Muscle layer of duodenum (tissue), 2 donors: ENCODE results near the gene BHLHA15.
"Not testable (repeated sequence)": the region's sequence is repeated elsewhere in the genome, so short reads cannot be mapped to it uniquely, and the experiment has no call there.

Experiments used
- H3K27ac ChIP-seq: one replicate; pipeline ENCODE4 v1.7.0; 2013; ENCODE audit warnings: mild to moderate bottlenecking, low read length
- H3K27me3 ChIP-seq: one replicate; pipeline ENCODE4 v1.7.0; 2013; ENCODE audit warnings: low read depth, mild to moderate bottlenecking, control low read depth, low read length
- H3K36me3 ChIP-seq, 2 donors: one replicate each; pipeline ENCODE4 v1.7.0; 2013; ENCODE audit warnings: low read length in 2 of 2, control low read depth in 1 of 2, mild to moderate bottlenecking in 1 of 2; ENCODE audit not compliant: insufficient read depth in 2 of 2, control insufficient read depth in 1 of 2
- H3K4me1 ChIP-seq, 2 donors: one replicate each; pipeline ENCODE4 v1.7.0; 2013; ENCODE audit warnings: low read length in 2 of 2, mild to moderate bottlenecking in 2 of 2, control low read depth in 1 of 2, moderate library complexity in 1 of 2; ENCODE audit not compliant: insufficient read depth in 2 of 2, control insufficient read depth in 1 of 2
- H3K4me3 ChIP-seq, 2 donors: one replicate each; pipeline ENCODE4 v1.7.0; 2013; ENCODE audit warnings: low read length in 2 of 2, low read depth in 1 of 2, mild to moderate bottlenecking in 1 of 2
- H3K9me3 ChIP-seq, 2 donors: one replicate each; pipeline ENCODE4 v1.7.0; 2013; ENCODE audit warnings: low read length in 2 of 2, control low read depth in 1 of 2, mild to moderate bottlenecking in 1 of 2; ENCODE audit not compliant: control insufficient read depth in 1 of 2
- donor health status: healthy.

Gene BHLHA15

DNA sequence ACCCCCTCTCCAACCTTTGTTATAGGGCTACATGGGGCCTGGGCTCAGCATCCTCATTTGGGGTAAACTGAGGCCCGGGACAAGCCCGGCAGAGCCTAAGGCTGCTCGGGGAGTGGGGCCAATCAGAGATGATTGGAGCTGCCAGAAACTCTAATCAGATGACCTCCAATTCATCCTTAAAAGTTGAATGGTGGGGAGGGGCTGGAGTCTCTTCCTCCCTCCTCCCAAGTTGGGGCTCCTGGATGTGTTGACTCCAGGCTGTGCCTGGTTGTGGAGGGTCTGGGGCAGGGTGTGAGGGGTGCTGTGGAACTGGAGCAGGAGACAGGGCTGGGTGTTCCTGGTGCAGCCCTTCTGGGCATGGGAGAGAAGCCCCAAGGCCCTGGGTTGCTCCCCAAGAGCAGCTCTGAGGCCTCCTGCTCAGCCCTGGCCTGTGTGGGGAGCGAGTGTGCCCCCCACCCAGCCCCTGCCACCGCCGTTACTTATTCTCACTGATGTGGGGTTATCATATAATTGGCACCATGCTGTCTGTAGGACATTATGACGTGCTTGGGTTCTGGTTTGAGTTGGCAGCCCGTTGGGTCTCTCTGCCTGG is 2.2 kb downstream of the BHLHA15 start:
- H3K36me3 ChIP-seq: peaks cover 0 to 14% of the 10 kb centered on the region in 2 donors

GRCh38 chr7:98213888-98214810 is 2.9 kb downstream of the BHLHA15 start:
- Histone ChIP-seq H3K9me3 (no peaks in the 10 kb centered on the region), H3K4me1 (no peaks in the 10 kb centered on the region), H3K27ac (no peak overlapping the region), H3K4me3 (no peak overlapping the region), H3K27me3 (no peaks in the 10 kb centered on the region), H3K36me3 (peaks cover 0 to 14% of the 10 kb centered on the region in 2 donors)

More for the DNA sequence above, 2.2 kb downstream of the BHLHA15 start:
- Histone ChIP-seq H3K27me3 (no peaks in the 10 kb centered on the region), H3K27ac (no peak overlapping the region), H3K4me3 (no peak overlapping the region), H3K4me1 (no peaks in the 10 kb centered on the region), H3K9me3 (no peaks in the 10 kb centered on the region)

DNA sequence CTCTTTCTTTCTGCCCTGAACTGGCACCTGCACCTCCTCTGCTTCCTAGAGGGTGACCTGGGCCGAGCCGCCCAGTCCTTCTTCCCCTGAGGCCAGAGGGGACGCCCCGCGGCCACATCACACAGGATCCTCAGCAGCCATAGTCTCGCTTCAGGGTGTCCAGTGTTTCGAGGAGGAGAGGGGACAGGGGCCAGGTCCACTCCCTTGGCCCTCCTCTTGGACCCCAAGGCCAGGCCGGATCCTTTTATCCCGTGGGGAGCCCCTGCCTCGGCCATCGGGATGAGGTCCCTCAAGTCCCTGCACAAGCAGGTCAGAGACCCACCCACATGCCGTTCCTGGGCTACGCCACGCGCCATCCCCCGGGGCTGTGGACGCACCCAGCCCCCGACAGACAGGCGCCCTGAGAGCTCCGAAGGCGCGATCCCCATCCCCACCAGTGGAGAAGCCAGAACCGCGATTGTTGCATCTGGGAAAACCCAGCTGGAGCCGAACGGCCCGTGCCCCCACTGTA is 3.6 kb downstream of the BHLHA15 start:
- Histone ChIP-seq H3K27me3 (no peaks in the 10 kb centered on the region), H3K27ac (no peak overlapping the region), H3K4me1 (no peaks in the 10 kb centered on the region), H3K36me3 (peaks cover 0 to 14% of the 10 kb centered on the region in 2 donors), H3K9me3 (no peaks in the 10 kb centered on the region), H3K4me3 (no peak overlapping the region)

DNA sequence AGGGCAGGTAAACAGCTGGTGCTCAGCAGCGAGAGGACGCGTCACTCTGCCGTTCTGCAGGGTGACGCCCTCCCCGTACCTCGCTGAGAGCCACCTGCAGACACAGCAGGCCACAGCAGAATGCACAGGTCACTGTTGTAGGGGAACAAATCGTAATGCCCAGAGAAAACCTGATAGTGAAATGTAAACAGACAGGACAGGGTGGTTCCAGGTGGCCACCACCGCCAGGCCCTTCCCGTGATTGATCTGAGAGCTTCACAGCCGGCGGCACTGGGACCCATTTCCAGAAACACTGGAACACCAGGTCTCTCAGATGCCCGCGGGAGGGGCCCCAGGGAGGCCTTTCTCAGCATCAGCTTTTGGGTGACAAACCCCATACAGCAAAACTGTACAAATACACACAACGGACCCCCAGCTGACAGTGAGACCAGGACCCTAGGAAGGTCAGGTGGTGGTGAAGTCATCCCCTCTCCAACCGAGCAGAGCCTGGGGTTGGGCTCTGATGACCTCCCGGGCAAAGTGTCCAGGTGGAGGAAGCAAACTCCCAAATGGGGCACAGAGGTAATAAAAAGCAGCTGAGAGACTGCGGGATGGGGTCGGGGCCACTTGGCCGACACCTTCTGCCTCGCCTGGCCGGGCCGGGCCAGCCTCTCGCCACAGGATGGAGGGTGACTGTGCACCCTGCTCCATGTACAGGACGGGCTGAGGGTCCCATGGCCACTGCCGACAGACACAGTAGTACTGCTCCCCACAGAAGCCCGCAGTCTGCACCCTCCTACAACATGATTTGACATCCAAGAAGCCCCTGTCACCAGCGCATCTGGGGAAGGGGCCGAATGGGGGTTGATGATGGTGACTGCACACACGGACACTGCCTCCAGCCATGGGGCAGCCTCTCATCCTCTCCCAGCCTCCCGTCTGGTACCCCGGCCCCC is 4.6 kb downstream of the BHLHA15 start:
- Histone ChIP-seq H3K4me1 (no peaks in the 10 kb centered on the region), H3K9me3 (no peaks in the 10 kb centered on the region), H3K36me3 (peaks cover 0 to 14% of the 10 kb centered on the region in 2 donors), H3K27ac (no peak overlapping the region), H3K27me3 (no peaks in the 10 kb centered on the region), H3K4me3 (no peak overlapping the region)

DNA sequence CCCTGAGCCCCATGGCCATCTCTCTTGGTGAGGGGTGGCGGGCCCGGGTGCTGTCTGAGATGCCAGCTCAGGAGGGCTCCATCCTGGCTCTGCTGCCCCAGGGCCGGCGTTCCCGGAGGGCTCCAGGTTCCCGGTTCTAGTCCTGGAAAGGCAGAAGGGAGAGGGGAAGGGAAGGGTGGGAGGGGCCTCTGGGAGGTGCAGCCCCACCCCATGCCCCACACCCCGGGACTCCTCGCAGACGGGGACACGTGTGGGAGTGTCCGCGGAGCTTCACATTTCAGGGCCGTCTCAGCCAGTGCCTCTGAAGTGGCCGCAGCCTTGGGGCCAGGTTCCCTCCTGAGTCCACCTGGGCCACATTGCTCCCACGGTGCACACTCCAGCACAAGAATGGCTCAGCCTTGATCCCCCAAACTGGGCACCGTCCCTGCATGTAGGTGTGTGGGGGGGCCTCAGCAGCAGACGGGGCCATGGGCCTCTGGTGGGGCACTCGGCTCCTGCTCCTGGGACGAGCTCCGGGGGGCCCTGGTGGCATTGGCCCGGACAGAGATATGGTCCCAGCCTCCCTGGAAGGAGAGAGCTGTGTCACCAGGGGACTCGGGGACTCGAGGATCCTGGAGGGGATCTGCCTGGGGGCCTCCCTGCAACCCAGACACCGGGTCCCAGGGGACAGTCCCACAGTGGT is 5.8 kb downstream of the BHLHA15 start:
- H3K9me3 ChIP-seq: no peaks in the 10 kb centered on the region
- H3K27me3 ChIP-seq: no peaks in the 10 kb centered on the region
- no peak overlapping the region for H3K27ac ChIP-seq
- peaks cover 0 to 23% of the 10 kb centered on the region in 2 donors for H3K36me3 ChIP-seq
- H3K4me3 ChIP-seq: no peak overlapping the region
- H3K4me1 ChIP-seq: no peaks in the 10 kb centered on the region

DNA sequence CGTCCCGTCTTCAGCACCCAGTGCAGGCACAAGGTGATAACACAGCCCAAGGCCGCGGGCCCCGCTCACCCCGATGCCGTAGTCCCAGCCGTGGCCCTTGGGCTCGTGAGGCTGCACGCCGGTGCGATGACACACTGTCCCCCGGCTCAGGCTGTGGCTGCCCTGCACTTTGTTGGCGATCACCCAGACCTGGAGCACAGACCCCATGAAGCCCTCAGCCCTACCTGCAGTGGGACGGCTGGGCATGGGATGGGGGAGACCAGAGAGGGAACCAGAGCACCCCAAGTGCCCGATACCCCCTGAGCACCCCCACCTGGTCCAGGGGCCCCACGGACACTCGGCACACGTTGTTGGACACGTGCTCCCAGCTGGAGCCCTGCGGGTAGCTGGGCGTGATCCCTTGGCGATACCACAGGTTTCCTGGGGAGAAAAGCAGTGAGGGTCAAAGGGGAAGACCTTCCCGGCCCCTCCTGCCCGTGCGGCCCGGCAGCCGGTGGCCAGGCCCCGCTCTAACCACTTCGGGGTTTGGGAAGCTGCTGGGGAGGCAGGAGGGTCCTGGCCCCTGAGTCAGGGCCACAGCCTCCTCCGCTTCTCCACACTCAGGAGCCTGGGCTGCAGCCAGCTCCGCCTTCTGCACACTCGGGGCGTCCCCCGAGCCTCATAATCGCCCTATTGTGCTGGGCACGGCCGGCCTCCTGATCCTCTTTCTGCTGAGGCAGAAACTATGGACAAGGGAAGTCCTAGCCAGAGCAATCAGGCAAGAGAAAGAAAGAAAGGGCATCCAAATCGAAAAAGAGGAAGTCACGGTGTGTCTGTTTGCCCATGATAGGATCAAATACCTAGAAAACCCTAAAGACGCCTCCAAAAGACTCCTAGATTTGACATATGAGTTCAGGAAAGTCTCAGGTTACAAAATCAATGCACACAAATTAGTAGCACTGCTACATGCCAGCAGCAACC is 6.7 kb downstream of the BHLHA15 start:
- H3K9me3 ChIP-seq: no peaks in the 10 kb centered on the region
- H3K4me3 ChIP-seq: no peak overlapping the region
- H3K4me1 ChIP-seq: no peaks in the 10 kb centered on the region
- no peaks in the 10 kb centered on the region for H3K27me3 ChIP-seq
- H3K27ac ChIP-seq: no peak overlapping the region
- peaks cover 0 to 31% of the 10 kb centered on the region in 2 donors for H3K36me3 ChIP-seq

GRCh38 chr7:98219382-98219781 is 8.1 kb downstream of the BHLHA15 start:
- peaks cover 0 to 35% of the 10 kb centered on the region in 2 donors for H3K36me3 ChIP-seq
- H3K27me3 ChIP-seq, H3K4me1 ChIP-seq, H3K9me3 ChIP-seq, H3K4me3 ChIP-seq, H3K27ac ChIP-seq: not testable (repeated sequence)

GRCh38 chr7:98221611-98222532 is 10.6 kb downstream of the BHLHA15 start:
- H3K27ac ChIP-seq: no peak overlapping the region
- no peaks in the 10 kb centered on the region for H3K4me1 ChIP-seq
- peaks cover 3 to 37% of the 10 kb centered on the region in 2 donors for H3K36me3 ChIP-seq
- no peaks in the 10 kb centered on the region for H3K9me3 ChIP-seq
- H3K27me3 ChIP-seq: no peaks in the 10 kb centered on the region
- H3K4me3 ChIP-seq: no peak overlapping the region

DNA sequence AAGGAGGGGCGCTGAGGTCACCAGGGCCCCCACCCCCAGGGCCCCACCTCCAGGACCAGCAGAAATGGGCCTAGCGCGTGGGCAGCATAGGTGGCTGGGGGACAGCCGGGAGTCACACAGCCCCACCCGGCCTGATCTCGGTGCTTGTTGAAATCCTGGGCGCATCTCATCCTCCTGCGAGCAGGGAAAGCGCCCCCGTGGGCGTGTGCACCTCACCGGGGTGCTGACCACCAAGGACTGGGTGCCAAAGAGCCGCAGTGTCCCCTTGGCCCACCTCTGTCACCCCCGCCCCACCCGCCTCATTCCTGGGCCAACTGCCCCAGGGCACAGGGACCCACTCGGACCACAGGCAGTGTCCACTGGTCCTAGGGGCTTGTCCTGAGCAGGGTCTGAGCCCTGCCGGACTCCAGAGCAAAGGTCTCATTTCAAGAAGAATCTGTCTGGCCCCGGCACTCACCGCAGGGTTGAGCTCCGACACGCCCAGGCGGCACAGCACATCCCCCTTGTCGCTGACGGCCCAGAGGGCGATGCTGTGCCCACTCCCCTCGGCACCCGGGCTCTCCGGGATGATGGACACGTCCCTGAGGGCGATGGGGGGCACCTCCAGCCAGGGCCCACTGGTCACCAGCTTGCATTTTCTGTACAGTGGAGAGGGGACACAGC is 11.4 kb downstream of the BHLHA15 start:
- Histone ChIP-seq H3K9me3 (no peaks in the 10 kb centered on the region), H3K27ac (no peak overlapping the region), H3K4me3 (no peak overlapping the region), H3K4me1 (no peaks in the 10 kb centered on the region), H3K27me3 (no peaks in the 10 kb centered on the region), H3K36me3 (peaks cover 3 to 34% of the 10 kb centered on the region in 2 donors)
